Endodermal cell (in vitro differentiated cells): ENCODE data around the gene PES1. TPM values are rescaled to one million over a fixed set of nuclear protein-coding genes. Genes with fewer than 3 reads are reported as not detected.
"Not testable (repeated sequence)": the region's sequence is repeated elsewhere in the genome, so short reads cannot be mapped to it uniquely, and the experiment has no call there.

Experiments used
- DNase-seq: peaks from one replicate; pipeline ENCODE4 v3.0.0-alpha.2; 2017
- H3K27ac ChIP-seq: 2 replicates; pipeline ENCODE4 v1.5.1; 2013; ENCODE audit warnings: mild to moderate bottlenecking, low read depth, low read length, moderate library complexity
- H3K27me3 ChIP-seq: 2 replicates; pipeline ENCODE4 v1.6.1; 2013; ENCODE audit warnings: mild to moderate bottlenecking, low read length, moderate library complexity; ENCODE audit not compliant: insufficient read depth, control insufficient read depth, poor library complexity, severe bottlenecking
- H3K36me3 ChIP-seq: 2 replicates; pipeline ENCODE4 v1.7.0; 2013; ENCODE audit warnings: mild to moderate bottlenecking, low read length, moderate library complexity; ENCODE audit not compliant: control insufficient read depth, insufficient read depth
- H3K4me1 ChIP-seq: one replicate; pipeline ENCODE4 v1.7.0; 2013; ENCODE audit warnings: low read length; ENCODE audit not compliant: control insufficient read depth, insufficient read depth
- H3K4me3 ChIP-seq: 2 replicates; pipeline ENCODE4 v1.5.1; 2013; ENCODE audit warnings: mild to moderate bottlenecking, low read length, moderate library complexity
- H3K9ac ChIP-seq: 2 replicates; pipeline ENCODE4 v1.6.1; 2013; ENCODE audit warnings: mild to moderate bottlenecking, low read length, moderate library complexity; ENCODE audit not compliant: poor library complexity, severe bottlenecking; ENCODE audit errors: extremely low read depth
- H3K9me3 ChIP-seq: 2 replicates; pipeline ENCODE4 v1.6.1; 2013; ENCODE audit warnings: mild to moderate bottlenecking, low read length, moderate library complexity; ENCODE audit not compliant: control insufficient read depth
- H3K27ac Mint-ChIP-seq: 2 replicates; pipeline ENCODE4 v1.8.0; 2020; ENCODE audit warnings: mixed read lengths
- H3K27me3 Mint-ChIP-seq: 2 replicates; pipeline ENCODE4 v1.8.0; 2021; ENCODE audit warnings: mild to moderate bottlenecking, mixed read lengths; ENCODE audit not compliant: insufficient read depth
- H3K36me3 Mint-ChIP-seq: 2 replicates; pipeline ENCODE4 v1.8.0; 2020; ENCODE audit warnings: low read depth, mixed read lengths
- H3K4me1 Mint-ChIP-seq: 2 replicates; pipeline ENCODE4 v1.8.0; 2020; ENCODE audit warnings: mixed read lengths
- H3K4me3 Mint-ChIP-seq: 2 replicates; pipeline ENCODE4 v1.8.0; 2020; ENCODE audit warnings: mild to moderate bottlenecking, moderate library complexity, mixed read lengths
- H3K9me3 Mint-ChIP-seq: 2 replicates; pipeline ENCODE4 v1.8.0; 2020; ENCODE audit warnings: mild to moderate bottlenecking, mixed read lengths
- CTCF ChIP-seq: fragments of 200-600 bp; sonication (generic); conservative IDR thresholded peaks from 2 replicates; pipeline ENCODE4 v1.5.0; 2021; ENCODE audit warnings: antibody characterized with exemption, mild to moderate bottlenecking
- WGBS, 2 experiments: methylation state at CpG; one replicate each; pipeline versions ENCODE4 v1.1.5 to v1.1.7; 2013; ENCODE audit warnings: missing lambda C conversion rate in 2 of 2, mixed read lengths in 1 of 2; ENCODE audit not compliant: insufficient coverage in 1 of 2, insufficient read length in 1 of 2; 5-methylcytosine and 5-hydroxymethylcytosine counted together
- total RNA-seq, 2 donors: library from RNA; stranded (reverse); fragmentation: NEBNext Ultra II Directional in 1 of 2; extraction: Animal tissue kit (Norgen Biotek cat#: 25700) in 1 of 2; gene quantifications; 2 replicates in 1 of 2; 3 replicates in 1 of 2; pipeline ENCODE4 v1.2.1, GENCODE V29; 2021

Gene PES1
- total RNA-seq, 2 donors from 2014 or later = 78.7 to 90.2 TPM

- Mint-ChIP-seq H3K9me3 (no peaks in the 10 kb centered on the region), H3K4me3 (no peak overlapping the region), H3K4me1 (peaks cover 15% of the 10 kb centered on the region), H3K27ac (no peak overlapping the region), H3K36me3 (no peaks in the 10 kb centered on the region), H3K27me3 (no peaks in the 10 kb centered on the region)
- H3K9me3 ChIP-seq = no peaks in the 10 kb centered on the region
- peak; percentile 73 for DNase-seq
- TF ChIP-seq CTCF = no peak
- no peak overlapping the region for H3K27ac ChIP-seq
- WGBS, 2 experiments = 86 to 92% methylated on average over 5 to 10 of the region's 10 CpGs
- no peaks in the 10 kb centered on the region for H3K36me3 ChIP-seq
- H3K27me3 ChIP-seq = no peaks in the 10 kb centered on the region
- H3K4me1 ChIP-seq = no peaks in the 10 kb centered on the region
- H3K9ac ChIP-seq = no peak overlapping the region
- H3K4me3 ChIP-seq = no peak overlapping the region
These were observed 23.4 kb downstream of the PES1 start for GRCh38 chr22:30568137-30568805.

GRCh38 chr22:30567277-30567676 lies 24.4 kb downstream of the PES1 start:
- peaks cover 13% of the 10 kb centered on the region for H3K4me1 Mint-ChIP-seq
- not testable (repeated sequence) for H3K4me1 ChIP-seq, H3K27me3 Mint-ChIP-seq, H3K9ac ChIP-seq, H3K27ac Mint-ChIP-seq, H3K27ac ChIP-seq, H3K36me3 Mint-ChIP-seq, H3K27me3 ChIP-seq, H3K4me3 Mint-ChIP-seq, DNase-seq, H3K4me3 ChIP-seq, H3K9me3 ChIP-seq, H3K9me3 Mint-ChIP-seq, H3K36me3 ChIP-seq
- 94% methylated on average over 5 to 6 of the region's 6 CpGs for WGBS, 2 experiments

- Mint-ChIP-seq H3K9me3 (no peaks in the 10 kb centered on the region), H3K27me3 (no peaks in the 10 kb centered on the region)
- WGBS, 2 experiments = 88 to 90% methylated on average over 7 of the region's 7 CpGs
These were observed 25.6 kb downstream of the PES1 start for GRCh38 chr22:30566125-30566524.

More at GRCh38 chr22:30566125-30566524, 25.6 kb downstream of the PES1 start:
- Histone ChIP-seq H3K4me1 (no peaks in the 10 kb centered on the region), H3K9me3 (no peaks in the 10 kb centered on the region), H3K4me3 (no peak overlapping the region), H3K27me3 (no peaks in the 10 kb centered on the region), H3K36me3 (no peaks in the 10 kb centered on the region), H3K9ac (no peak overlapping the region), H3K27ac (no peak overlapping the region)
- no peak for TF ChIP-seq CTCF
- Mint-ChIP-seq H3K36me3 (peaks cover 5% of the 10 kb centered on the region), H3K27ac (no peak overlapping the region), H3K4me1 (peaks cover 13% of the 10 kb centered on the region), H3K4me3 (no peak overlapping the region)
- DNase-seq = no peak
